Hepatocyte (in vitro differentiated cells): ENCODE measurements around the gene ZCCHC13.

Experiments
- CTCF ChIP-seq: fragments of 200-600 bp; sonication (generic); IDR thresholded peaks from 2 replicates; pipeline ENCODE4 v1.5.1; 2016; ENCODE audit warnings: antibody characterized with exemption, mild to moderate bottlenecking; ENCODE audit not compliant: poor library complexity
- EZH2 ChIP-seq: fragments of 200-600 bp; sonication (generic); IDR thresholded peaks from 2 replicates; pipeline ENCODE4 v1.6.1; 2016; ENCODE audit warnings: antibody characterized with exemption, mild to moderate bottlenecking, borderline replicate concordance

DNA sequence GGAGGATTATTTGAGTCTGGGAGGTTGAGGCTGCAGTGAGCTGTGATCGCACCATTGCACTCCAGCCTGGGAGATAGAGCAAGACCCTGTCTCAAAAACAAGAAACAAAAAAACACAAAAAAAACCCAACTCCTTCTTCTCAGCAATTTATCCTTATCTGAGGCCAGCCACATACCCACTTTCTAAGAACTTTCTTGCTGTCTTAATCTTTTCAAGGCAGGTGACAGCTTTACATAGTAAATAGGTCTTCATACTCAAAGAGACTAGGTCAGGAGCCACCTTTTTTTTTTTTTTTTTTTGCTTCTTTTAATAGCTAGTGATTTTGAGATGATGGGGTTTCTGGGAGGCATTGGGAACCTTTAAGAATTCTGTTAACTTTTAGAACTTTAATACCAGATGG, 26.1 kb upstream of the ZCCHC13 start:
- TF ChIP-seq CTCF, result no peak
- no peak for TF ChIP-seq EZH2
